CD4-positive, alpha-beta T cell treated with Interleukin-17A for 1 hour (primary cell): ENCODE data around the gene SRGN.

ENCODE experiments used
- DNase-seq: peaks from one replicate; pipeline ENCODE4 v3.0.0-alpha.2; 2020

The SRGN gene

GRCh38 chr10:69061305-69062161 is 26.4 kb upstream of the SRGN start:
- DNase-seq, result peak; percentile 50

GRCh38 chr10:69062901-69063300 is 25.0 kb upstream of the SRGN start:
- no peak for DNase-seq

GRCh38 chr10:69064762-69065328 is 23.1 kb upstream of the SRGN start:
- DNase-seq, result no peak

GRCh38 chr10:69065406-69066361 is 22.2 kb upstream of the SRGN start:
- DNase-seq, result peak; percentile 29

GRCh38 chr10:69067189-69067588 is 20.7 kb upstream of the SRGN start:
- DNase-seq, result no peak

- no peak for DNase-seq
Observed at GRCh38 chr10:69068549-69068948, 19.4 kb upstream of the SRGN start.

GRCh38 chr10:69069090-69070042 is 18.5 kb upstream of the SRGN start:
- DNase-seq, result no peak

GRCh38 chr10:69070951-69071350 is 17.0 kb upstream of the SRGN start:
- DNase-seq, result no peak

GRCh38 chr10:69071610-69072009 is 16.3 kb upstream of the SRGN start:
- DNase-seq, result no peak

GRCh38 chr10:69073026-69073425 is 14.9 kb upstream of the SRGN start:
- no peak for DNase-seq

- DNase-seq, result no peak
Observed at GRCh38 chr10:69073736-69074364, 14.1 kb upstream of the SRGN start.

GRCh38 chr10:69074532-69074931 is 13.4 kb upstream of the SRGN start:
- DNase-seq, result no peak

GRCh38 chr10:69075431-69075830 is 12.5 kb upstream of the SRGN start:
- DNase-seq, result no peak

GRCh38 chr10:69078311-69078710 is 9.6 kb upstream of the SRGN start:
- DNase-seq, result no peak

- DNase-seq, result no peak
Observed at GRCh38 chr10:69080226-69080625, 7.7 kb upstream of the SRGN start.

- DNase-seq, result no peak
Observed at GRCh38 chr10:69086001-69086509, 1.8 kb upstream of the SRGN start.

GRCh38 chr10:69088471-69088769 is 517 bp downstream of the SRGN start:
- peak; percentile 61 for DNase-seq

GRCh38 chr10:69088801-69089501 is 1.0 kb downstream of the SRGN start:
- DNase-seq, result peak; percentile 91

GRCh38 chr10:69089638-69090599 is 2.0 kb downstream of the SRGN start:
- DNase-seq, result peak; percentile 94

- peak; percentile 22 for DNase-seq
Observed at GRCh38 chr10:69090685-69091084, 2.8 kb downstream of the SRGN start.
